Regular cardiac myocyte (primary cell): ENCODE data around the gene MFSD6L. TPM values are rescaled to one million over a fixed set of nuclear protein-coding genes. Genes with fewer than 3 reads are reported as not detected.

Source experiments
- total RNA-seq: library from RNA; depleted of rRNA; stranded (reverse); fragments of >200 nt; gene quantifications from 2 replicates; pipeline ENCODE4 v1.2.3, GENCODE V29; 2014

The MFSD6L gene, protein sequence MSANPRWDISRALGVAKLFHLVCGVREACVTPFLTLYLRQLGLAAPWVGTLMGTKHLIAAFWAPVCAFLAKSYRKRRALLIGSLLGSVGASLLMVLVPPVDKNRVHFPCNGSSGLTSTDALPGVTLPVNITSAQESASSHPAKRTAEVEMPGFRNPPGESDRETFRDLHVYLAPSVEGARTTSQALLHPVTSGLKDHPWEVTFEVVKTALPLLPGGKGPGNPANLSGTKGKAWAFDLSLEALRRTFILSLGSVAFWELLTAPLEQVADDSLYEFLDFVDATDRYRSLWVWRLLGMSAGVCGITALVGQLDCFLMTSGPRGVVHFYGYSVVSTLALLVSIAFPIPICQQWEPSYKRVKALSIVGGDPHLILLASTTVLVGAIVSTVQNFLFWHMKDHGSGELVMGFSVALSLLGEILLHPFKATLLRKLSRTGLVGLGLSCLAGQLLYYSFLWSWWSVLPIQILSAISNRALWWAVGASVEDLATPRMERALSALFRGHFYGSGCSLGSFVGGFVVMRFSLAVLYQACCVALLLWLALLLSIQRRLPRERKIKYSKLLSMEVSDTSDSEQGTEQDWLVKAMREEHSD
- not detected in 2 replicates for total RNA-seq

DNA sequence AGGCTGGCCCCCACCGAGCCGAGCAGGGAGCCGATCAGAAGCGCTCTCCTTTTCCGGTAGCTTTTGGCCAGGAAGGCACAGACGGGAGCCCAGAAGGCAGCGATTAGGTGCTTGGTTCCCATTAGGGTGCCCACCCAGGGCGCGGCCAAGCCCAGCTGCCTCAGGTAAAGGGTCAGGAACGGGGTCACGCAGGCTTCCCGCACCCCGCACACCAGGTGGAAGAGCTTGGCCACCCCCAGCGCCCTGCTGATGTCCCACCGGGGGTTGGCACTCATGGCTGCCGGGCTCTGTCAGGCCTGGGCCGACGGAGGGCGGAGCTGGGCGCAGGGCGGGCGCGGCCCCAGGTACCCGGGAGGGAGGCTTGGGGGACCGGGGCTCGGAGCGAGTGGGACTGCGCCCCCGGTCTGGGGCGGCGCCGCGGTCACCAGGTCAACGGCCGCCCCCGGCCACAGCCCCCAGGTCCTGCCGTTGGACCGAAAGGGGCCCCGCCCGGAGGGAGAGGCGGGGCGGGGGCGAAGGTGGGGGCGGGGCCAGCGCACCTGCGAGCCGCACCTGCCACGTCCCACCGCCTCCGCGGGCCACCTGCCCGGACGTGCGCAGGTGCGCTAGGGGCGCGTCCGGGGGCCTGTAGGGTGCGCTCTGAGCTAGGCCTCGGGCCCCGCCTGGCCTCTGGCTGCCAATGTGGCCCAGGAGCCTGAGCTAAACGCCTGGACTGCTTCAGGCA, at the start of gene MFSD6L:
Gene MFSD6L (minus strand): TSS at position 520 of the 724 bp plus-strand sequence. CDS start 245 bp downstream, at position 275.

DNA sequence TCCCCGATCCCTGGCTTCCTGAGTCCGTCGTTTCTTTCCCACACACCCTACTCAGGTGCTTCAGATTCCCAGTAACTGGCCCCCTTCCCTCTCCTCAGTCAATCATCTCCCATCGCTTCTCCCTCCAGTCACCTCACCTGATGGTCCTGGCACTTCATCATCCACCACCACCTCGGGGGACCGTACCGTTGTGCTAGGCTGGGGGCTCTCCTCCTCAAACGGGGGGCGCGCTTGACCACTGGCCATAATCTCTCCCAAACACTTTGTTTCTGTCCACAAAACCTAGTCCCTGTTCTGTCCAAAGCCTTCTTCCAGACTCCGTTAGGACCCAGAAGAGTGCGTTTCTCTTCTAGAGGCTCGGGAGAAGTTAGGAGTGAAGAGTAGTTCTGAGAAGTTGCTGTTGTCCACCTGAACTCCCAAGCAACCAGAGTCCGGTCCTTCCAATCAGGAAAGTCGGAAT, 41.0 kb downstream of the MFSD6L start, which contains the start of gene SPDYE4:
Gene SPDYE4 (minus strand): TSS at position 410 of the 460 bp plus-strand sequence. CDS start 164 bp downstream, at position 246.

Other genes with a start within 250 kb of the MFSD6L start
- gene MYH10, start 168.6 kb downstream of the MFSD6L start, total RNA-seq, result 76.9 and 187 TPM in 2 replicates
- not detected in 2 replicates for gene CCDC42, start 54.5 kb downstream of the MFSD6L start, total RNA-seq
- gene SPDYE4, start 40.8 kb downstream of the MFSD6L start, total RNA-seq, result not detected in 2 replicates
- gene PIK3R6, start 68.3 kb upstream of the MFSD6L start, total RNA-seq, result under 0.01 and 0.38 TPM in 2 replicates
- under 0.01 and 0.38 TPM in 2 replicates for gene PIK3R5, start 166.3 kb upstream of the MFSD6L start, total RNA-seq
- under 0.01 and 0.28 TPM in 2 replicates for gene NTN1, start 222.1 kb upstream of the MFSD6L start, total RNA-seq